Measurements from ENCODE around the gene NELL1.
"Not testable (repeated sequence)": the region's sequence is repeated elsewhere in the genome, so short reads cannot be mapped to it uniquely, and the experiment has no call there.

The NELL1 gene

DNA sequence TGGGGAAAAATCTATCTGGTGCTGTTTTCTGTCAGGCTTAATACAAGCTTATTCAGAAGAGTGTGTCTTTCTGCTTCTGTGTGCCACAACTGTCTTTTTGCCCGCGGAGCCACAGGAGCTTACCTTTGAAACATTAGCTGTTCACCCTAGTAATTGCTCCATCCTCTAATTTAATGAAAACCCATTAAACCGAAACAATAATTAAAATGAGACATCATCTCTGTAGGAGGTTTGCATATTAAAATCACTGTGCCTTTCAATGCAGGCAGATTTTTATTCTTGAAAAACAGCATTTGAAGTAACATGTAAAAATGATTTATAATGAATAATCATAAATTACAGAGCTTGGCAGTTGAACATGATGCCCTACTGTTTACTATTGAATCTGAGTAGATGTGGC is 102.3 kb downstream of the NELL1 start:
- DNase-seq, result no peak

DNA sequence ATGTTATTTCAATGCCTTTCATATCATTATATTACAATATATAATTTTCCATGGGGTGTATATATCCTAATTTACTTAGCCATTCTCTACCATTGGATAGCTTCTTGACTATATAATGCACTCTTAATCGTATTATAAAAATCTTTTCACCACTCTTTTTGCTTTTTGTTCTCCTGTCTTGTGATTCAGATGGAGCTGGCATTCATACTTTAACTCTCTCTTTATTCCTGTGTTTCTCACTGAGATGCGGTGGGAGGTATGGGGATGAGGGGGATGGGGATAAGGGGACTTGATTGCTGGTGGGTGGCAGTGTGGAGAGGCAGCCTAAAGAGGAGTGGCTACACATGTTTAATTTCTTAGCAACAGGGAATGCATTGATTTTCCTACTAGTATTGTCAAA is 105.9 kb downstream of the NELL1 start:
- DNase-seq, result no peak

- no peak for DNase-seq
Observed at GRCh38 chr11:20782775-20783174, 113.4 kb downstream of the NELL1 start.

- DNase-seq, result no peak
Observed at GRCh38 chr11:20783220-20783619, 113.8 kb downstream of the NELL1 start.

DNA sequence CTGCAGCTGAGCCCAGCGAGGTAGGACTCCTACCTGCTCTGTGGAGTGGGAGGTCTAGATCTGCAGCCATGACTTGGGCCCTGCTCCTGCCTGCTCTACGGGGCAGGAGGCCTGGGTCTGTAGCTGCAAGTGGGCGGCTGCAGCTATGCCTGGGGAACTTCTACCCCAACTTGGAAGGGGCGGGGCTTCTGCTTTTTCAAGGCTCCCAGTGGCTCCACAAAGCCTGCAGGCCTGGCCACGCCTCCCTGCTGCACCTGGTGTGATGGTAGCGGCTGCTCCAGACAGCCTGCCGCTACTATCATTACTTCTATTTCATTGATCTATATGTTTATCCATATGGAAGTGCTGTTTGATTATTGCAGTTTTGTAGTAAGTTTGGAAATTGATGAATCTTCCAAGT is 121.2 kb downstream of the NELL1 start:
- no peak for DNase-seq

DNA sequence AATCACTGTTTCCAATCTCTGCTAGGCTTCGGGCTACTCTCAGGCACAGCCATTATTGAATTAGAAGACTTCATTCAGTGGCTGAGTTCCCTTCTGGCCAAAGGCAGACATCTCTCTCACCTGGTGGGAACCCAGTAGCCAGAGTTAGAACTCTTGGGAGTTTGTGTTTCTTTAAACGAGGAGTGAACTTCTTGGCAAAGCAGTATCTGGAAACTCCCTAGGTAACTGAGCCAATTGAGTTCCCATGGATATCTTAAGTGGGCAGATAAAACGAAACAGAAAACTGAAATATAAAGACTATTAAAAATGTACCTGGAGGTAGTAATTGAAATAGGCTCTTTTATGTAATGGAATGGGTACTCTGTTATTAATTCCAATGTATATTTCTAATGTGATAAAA is 125.6 kb downstream of the NELL1 start:
- DNase-seq, result no peak

- no peak for DNase-seq
Observed at GRCh38 chr11:20808328-20808727, 138.9 kb downstream of the NELL1 start.

- no peak for DNase-seq
Observed at GRCh38 chr11:20821046-20821445, 151.7 kb downstream of the NELL1 start.

DNA sequence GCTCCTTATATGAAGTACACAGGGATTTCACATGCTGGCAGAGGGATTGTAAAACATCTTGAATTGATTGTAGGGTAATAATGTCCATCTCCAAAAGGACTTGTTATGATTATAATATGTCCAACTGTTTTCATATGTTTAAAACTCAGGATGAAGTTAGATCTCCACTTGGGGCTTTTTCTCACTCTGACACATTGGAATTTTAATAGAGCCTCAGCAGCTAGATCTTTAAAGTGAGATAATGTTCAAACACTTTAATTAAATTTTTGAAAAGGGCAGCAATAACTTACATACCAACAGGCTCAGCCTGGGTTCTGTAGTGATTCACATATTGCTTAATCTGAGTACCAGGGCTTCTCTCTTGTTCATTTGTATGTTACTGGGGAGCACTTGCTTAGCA is 152.1 kb downstream of the NELL1 start:
- no peak for DNase-seq

GRCh38 chr11:20824773-20825172 is 155.4 kb downstream of the NELL1 start:
- DNase-seq, result no peak

DNA sequence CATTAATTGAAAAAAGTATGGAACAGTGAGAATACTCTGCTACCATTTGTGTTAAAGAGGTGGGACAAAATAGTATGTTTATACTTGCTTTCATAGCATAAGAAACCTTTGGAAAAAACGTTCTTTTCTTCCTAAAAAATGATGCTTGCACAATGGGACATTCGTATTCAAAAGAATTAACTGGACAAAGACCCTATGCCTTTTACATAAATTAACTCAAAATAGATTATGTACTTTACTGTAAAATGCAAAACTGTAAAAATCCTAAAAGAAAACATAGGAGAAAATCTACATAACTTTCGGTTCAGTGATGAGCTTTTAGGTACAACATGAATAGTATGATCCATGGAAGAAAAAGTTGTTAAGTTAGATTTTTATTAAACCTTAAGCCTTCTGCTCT is 166.2 kb downstream of the NELL1 start:
- no peak for DNase-seq

GRCh38 chr11:20839231-20839630 is 169.8 kb downstream of the NELL1 start:
- no peak for DNase-seq

- no peak for DNase-seq
Observed at GRCh38 chr11:20840341-20840740, 171.0 kb downstream of the NELL1 start.

- DNase-seq, result no peak
Observed at GRCh38 chr11:20844216-20844615, 174.8 kb downstream of the NELL1 start.

DNA sequence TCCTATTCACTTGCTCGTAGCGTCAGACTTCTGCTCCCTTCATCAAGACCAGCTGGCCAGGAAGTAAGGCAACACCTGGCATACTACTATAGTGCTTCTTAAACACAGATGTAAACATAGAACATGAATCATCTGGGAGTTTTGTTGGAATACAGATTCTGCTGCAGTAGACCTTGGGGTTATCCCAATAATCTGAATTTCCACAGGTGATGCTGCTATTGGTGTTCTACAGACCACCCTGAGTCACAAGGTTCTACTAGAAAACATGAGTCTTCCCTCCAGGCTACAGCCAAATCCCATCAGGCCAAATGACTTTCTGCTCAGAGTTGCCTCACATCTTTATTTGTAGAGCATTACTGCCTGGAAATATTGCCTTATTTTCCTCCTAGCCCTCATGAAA is 175.2 kb downstream of the NELL1 start:
- no peak for DNase-seq

- no peak for DNase-seq
Observed at GRCh38 chr11:20854215-20854955, 185.0 kb downstream of the NELL1 start.

- no peak for DNase-seq
Observed at GRCh38 chr11:20861322-20861721, 191.9 kb downstream of the NELL1 start.

DNA sequence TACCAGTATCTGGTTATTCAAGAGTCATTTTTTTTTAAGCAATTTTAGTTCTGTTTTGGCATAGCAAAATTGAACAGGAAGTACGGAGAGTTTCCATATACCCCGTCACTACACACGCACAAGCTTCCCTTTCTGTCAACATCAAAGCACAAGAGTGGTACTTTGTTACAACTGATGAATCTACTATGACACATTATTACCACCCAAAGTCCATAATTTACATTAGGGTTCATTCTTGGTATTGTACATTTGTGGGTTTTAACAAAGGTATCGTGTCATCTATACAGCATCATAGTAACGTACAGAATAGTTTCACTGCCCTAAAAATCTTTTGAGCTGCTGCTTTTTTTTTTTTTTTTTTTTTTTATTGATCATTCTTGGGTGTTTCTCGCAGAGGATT is 192.9 kb downstream of the NELL1 start:
- not testable (repeated sequence) for DNase-seq

DNA sequence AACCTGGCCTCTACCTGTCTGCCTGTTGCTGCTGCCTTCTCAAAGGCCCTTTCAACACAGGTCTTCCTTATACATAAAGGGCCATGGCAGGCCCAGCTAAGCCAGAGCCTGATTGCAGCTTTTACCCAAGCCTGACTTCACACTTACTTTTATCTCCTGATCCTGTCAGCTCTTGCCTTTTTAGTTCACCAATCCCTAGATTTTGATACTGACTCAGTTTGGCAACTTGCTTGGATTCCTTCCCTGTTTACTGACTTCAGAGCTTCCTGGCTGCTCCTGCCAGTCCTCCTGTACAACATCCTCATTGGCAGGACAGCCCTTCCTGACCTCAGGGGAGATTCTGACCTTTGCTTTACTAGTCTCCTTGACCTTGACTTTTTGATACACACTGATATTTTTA is 195.2 kb downstream of the NELL1 start:
- DNase-seq, result no peak

- no peak for DNase-seq
Observed at GRCh38 chr11:20865161-20865560, 195.8 kb downstream of the NELL1 start.

DNA sequence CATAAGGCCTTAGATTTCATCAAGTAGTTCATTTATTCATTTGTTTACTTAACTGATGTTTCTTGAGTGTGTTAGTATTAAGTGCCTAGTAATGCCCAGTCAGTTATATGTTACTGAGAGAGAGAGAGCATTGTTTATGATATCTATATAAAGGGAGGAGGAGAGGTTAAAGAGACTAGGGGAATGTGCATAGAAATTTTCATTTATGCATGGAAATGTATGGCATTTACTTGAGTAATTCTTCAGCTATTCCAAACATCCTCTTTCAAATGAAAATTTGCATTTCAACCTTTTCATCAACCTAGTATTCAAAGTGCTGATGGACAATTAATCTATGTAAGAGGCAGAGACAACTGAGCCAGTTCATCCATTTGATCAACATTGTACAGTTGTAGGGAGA is 199.7 kb downstream of the NELL1 start:
- DNase-seq, result no peak

- no peak for DNase-seq
Observed at GRCh38 chr11:20873054-20873453, 203.7 kb downstream of the NELL1 start.

GRCh38 chr11:20874358-20874757 is 205.0 kb downstream of the NELL1 start:
- no peak for DNase-seq

DNA sequence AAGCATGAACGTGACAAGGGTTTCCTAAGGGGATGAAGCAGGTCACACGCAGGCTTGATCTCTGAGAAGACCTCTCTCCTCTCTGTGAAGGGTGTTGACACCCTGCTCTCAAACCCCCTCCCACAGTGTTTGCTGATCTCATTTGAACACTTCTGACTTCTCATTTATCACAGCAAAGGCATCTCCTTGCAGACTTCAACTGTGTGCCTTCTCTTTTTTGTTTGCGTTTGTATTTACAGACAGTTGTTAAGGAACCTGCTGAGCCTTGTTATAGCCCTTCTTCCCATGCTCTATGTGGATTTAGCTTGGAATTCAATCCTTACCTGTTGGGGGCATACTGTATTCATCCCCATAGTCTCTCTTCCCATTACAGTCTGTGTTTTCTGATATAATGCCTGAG is 206.5 kb downstream of the NELL1 start:
- DNase-seq, result no peak

- DNase-seq, result no peak
Observed at GRCh38 chr11:20876738-20877137, 207.4 kb downstream of the NELL1 start.

Data from activated CD4-positive, alpha-beta T cell treated with anti-CD3 and anti-CD28 coated beads, Interleukin-2, amount 50 U/mL, for 48 hours (primary cell).